DMS79 (cell line): ENCODE measurements around the gene ZDHHC23.
A peak's percentile ranks its signal among the peaks of the same experiment; 100 is the strongest.

Source experiments
- DNase-seq: peaks from one replicate; lab custom pipeline; 2025; lab: John Stamatoyannopoulos, UW

The ZDHHC23 gene

GRCh38 chr3:113947372-113948014 lies at the start of gene ZDHHC23:
TSS of gene ZDHHC23 (plus strand) at chr3:113948013. CDS start at chr3:113948803, 790 bp downstream.
- no peak for DNase-seq

- no peak for DNase-seq
These were observed 48.9 kb upstream of the ZDHHC23 start for GRCh38 chr3:113898892-113899291.

- DNase-seq = no peak
These were observed 41.2 kb upstream of the ZDHHC23 start for GRCh38 chr3:113906568-113907140.

DNA sequence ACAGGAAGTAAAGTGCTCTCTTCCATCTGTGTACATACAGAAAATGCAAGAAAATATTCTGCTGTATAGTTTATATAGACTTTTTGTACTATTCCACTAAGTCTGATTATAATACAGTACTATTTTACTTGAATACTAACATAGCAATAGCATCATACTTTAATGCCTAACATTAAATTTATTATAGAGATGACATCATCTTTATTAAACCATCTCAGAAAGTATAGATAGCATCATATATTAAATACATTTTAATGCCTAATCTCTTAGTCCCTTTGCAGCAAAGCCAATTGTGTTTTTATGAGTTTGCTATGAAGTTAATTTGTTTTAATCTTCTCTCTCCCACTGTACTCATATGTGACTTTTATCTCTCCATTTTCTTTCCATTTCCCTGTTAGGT lies 39.7 kb upstream of the ZDHHC23 start:
- DNase-seq = no peak

DNA sequence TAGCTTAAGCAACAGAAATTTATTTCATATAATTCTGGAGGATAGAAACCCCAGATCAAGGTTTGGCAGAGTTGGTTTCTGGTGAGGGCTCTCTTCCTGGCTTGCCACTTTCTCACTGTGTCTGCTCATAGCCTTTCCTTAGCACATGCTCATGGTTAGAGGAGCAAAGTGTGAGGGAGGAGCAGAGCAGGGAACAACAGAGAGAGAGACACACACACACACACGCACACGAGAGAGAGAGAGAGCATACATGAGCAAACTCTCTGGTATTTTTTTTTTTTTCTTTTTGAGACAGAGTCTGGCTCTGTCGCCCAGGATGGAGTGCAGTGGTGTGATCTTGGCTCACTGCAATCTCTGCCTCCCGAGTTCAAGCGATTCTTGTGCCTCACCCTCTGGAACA lies 36.8 kb upstream of the ZDHHC23 start:
- no peak for DNase-seq

DNA sequence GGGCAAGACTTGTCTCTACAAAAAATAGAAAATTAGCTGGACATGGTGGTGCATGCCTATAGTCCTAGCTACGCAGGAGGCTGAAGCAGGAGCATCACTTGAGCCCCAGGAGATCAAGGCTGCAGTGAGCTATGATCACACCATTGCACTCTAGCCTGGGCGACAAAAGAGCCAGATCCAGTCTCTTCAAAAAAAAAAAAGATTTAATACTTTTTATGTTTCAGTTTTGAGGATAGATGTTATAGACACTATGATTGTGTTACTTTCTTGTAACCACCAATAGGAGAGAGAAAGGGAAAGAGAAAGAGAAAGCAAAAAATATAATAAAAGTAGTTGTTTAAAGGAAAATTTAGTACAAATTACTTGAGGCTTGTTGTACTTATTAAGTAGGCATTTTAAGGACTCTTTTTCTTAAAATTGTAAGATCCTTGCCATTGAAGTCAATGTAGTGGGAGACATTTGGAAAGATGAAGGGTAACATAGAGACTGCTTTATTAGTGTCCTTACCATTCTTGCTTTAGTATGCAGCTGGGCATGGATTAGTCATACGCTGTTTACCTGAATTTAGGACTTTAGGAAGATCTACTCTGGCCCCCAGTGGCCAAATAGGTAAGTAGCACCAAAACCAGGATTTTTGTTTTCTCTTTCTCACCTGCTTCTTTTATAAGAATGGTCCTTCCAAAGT lies 35.1 kb upstream of the ZDHHC23 start:
- peak; percentile 29 for DNase-seq

GRCh38 chr3:113914646-113915045 lies 33.2 kb upstream of the ZDHHC23 start:
- no peak for DNase-seq

GRCh38 chr3:113927556-113927955 lies 20.3 kb upstream of the ZDHHC23 start:
- DNase-seq = no peak

DNA sequence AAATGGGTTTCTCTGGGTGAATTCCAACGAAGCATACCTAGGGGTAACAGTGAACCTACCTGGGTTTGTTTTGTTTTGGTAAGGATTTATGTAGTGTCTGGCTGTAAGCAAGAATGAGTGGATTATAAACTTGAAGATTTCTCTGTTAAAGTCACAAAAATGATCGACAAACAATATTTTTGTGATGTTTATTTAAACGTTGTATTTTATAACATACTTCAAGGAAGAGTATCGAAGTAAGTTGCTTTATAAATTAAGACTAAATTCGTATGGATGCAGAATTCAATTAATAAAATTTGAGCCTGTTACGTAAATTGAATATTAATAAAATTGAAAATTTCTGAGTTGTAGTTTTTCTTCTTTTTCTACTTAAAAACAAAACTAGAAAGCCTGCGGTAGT lies 982 bp upstream of the ZDHHC23 start:
- DNase-seq = no peak

GRCh38 chr3:113948015-113948917 lies 453 bp downstream of the ZDHHC23 start:
- DNase-seq = peak; percentile 27

- DNase-seq = no peak
These were observed 5.1 kb downstream of the ZDHHC23 start for GRCh38 chr3:113952921-113953320.

DNA sequence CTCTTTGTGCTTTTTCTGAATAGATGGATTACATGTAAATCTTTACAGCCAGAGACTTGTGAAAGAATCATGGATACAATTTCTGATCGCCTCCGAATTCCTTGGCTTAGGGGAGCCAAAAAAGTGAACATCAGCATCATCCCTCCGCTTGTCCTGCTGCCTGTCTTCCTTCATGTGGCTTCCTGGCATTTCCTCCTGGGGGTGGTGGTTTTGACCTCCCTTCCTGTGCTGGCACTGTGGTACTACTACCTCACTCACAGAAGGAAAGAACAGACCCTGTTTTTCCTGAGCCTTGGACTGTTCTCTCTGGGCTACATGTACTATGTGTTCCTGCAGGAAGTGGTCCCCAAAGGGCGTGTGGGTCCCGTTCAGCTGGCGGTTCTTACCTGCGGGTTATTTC lies 5.9 kb downstream of the ZDHHC23 start:
- DNase-seq = no peak

DNA sequence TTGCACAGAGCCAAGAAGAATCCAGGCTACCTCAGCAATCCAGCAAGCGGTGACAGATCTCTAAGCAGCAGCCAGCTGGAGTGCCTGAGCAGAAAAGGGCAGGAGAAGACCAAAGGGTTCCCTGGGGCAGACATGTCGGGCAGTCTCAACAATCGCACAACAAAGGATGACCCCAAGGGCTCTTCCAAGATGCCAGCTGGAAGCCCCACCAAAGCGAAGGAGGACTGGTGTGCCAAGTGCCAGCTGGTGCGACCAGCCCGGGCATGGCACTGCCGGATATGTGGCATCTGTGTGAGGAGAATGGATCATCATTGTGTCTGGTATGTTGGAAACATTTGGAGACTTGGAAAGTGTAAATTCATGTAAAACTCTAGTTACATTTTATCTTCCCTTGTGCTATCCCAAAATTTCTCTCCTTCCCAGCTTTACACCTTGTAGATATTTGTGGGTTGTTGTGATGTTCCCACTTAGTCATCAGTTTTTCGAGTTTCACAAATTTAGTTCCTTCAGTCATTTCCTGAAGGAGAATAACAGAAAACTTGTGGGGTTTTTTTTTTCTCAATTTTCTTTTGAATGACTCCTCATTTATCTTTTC lies 6.4 kb downstream of the ZDHHC23 start:
- no peak for DNase-seq

GRCh38 chr3:113963879-113964278 lies 16.1 kb downstream of the ZDHHC23 start:
- no peak for DNase-seq

DNA sequence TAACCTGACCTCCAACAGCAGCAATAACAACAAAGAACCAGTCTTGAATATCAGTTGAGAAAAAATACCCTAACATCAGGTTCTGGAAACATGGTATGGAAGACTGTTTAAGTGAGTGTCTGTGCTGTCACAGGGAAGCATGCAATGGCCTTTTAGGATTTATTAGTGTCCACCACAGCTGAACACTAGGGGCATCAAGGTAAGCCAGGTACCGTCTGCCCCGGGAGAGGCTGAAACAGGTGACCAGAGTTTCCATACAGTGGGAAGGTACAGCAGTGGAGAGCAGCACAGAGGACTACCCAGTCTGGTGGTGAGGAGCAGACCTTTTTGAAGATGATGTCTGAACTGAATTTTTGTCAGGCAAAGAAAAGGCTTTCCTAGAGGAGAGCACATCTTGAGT lies 18.4 kb downstream of the ZDHHC23 start:
- DNase-seq = no peak

- DNase-seq = no peak
These were observed 21.2 kb downstream of the ZDHHC23 start for GRCh38 chr3:113968986-113969385.

DNA sequence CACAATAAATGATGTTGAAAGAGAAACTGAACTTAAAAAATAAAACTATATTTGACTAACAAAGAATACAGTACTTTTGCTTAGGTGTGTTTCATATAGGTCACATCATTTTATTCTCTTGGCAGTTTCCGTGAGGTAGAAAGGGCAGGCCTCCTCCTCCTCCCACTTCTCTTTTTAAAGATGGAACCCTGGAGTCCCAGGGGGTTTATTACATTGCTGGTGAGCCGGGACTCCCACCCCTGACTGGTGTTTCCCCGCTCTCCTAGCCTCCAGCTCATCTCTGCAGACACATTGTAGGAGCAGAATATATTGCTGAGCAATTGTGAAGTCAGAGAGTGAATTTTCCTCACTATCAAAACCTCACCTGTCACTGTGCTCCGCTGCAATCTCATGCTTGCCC lies 30.0 kb downstream of the ZDHHC23 start:
- DNase-seq = no peak

GRCh38 chr3:113979916-113980315 lies 32.1 kb downstream of the ZDHHC23 start:
- no peak for DNase-seq

GRCh38 chr3:113981803-113982202 lies 34.0 kb downstream of the ZDHHC23 start:
- no peak for DNase-seq

- no peak for DNase-seq
These were observed 35.7 kb downstream of the ZDHHC23 start for GRCh38 chr3:113983544-113983943.

DNA sequence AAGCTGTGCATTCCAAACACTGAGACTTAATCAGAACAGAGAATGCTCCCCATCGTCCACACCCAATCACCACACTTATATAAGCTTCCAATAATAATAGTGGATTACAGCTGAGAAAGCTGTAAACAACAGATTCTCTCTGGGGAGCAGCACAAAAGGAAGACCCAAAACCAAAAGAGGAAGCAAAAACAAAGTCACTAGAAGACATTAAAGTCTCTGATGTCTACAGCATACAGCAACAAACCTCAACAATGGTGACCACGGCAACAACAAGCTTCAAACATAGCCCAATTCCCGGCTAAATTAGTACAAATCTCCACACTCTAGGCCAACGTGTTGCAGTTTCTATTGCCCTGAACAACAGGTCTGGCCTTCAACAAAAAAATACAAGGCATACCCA lies 37.7 kb downstream of the ZDHHC23 start:
- DNase-seq = no peak

DNA sequence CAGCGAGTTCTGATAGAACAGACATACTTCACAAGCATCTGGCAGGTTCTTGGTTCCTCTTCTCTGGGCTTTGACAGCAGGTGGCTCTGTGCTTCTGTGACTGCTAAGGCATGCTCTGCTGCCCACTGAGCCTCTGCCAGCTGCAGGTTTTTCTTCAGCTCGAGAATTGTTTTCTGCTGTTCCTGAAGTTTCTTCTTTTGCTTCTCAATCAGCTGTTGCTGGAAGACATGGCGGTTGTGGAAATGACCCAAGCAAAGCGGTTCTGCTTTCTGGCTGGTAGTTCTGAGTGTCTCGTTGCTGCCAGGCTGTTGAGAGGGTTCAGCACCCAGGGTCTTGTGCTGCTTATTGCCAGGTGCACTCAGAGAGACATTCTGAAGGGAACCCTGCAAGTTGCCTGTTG lies 57.7 kb downstream of the ZDHHC23 start:
- DNase-seq = no peak
